ENCODE data around the gene SGO2.

The SGO2 gene

GRCh38 chr2:200506679-200507078 is 19.3 kb upstream of the SGO2 start:
- H3K9me3 ChIP-seq (ENCODE audit: insufficient read depth, low read length), result no peaks in the 10 kb centered on the region
- peaks cover 3% of the 10 kb centered on the region; the same call in 1 of the 2 replicates for H3F3A ChIP-seq (ENCODE audit: insufficient read depth)
- no peaks in the 10 kb centered on the region; the same call in 1 of the 2 replicates for H3K79me2 ChIP-seq (ENCODE audit: insufficient read depth, low read length)
- H3K9me2 ChIP-seq (replicated peaks; ENCODE audit: insufficient read depth, low read length), result no peaks in the 10 kb centered on the region
- no peak overlapping the region for H3K27ac ChIP-seq (ENCODE audit: low read depth, low read length)
- H3K4me3 ChIP-seq (ENCODE audit: insufficient read depth, low read length, poor library complexity, severe bottlenecking), result no peak overlapping the region
- peaks cover 10% of the 10 kb centered on the region; the same call in 1 of the 2 replicates for H3K36me3 ChIP-seq (ENCODE audit: low read length)
- H3K27me3 ChIP-seq (ENCODE audit: low read length), result no peaks in the 10 kb centered on the region
- TF ChIP-seq CTCF (IDR thresholded peaks at IDR 0.05; ENCODE audit: insufficient read depth, low read length, poor library complexity, severe bottlenecking) (no peak), EZH2phosphoT487 (conservative IDR thresholded peaks at IDR 0.05; ENCODE audit: low read length) (no peak)
- H3K4me2 ChIP-seq (ENCODE audit: low read depth, low read length, poor library complexity, severe bottlenecking), result no peak overlapping the region
- no peaks in the 10 kb centered on the region for H4K20me1 ChIP-seq (ENCODE audit: low read depth, low read length)
- H2AFZ ChIP-seq (ENCODE audit: low read depth, low read length, severe bottlenecking), result no peak overlapping the region
- H3K9ac ChIP-seq (ENCODE audit: low read length), result no peak overlapping the region

GRCh38 chr2:200507179-200507578 is 18.8 kb upstream of the SGO2 start:
- no peak overlapping the region for H3K27ac ChIP-seq (ENCODE audit: low read depth, low read length)
- no peaks in the 10 kb centered on the region for H3K9me2 ChIP-seq (replicated peaks; ENCODE audit: insufficient read depth, low read length)
- H3K4me2 ChIP-seq (ENCODE audit: low read depth, low read length, poor library complexity, severe bottlenecking), result no peak overlapping the region
- no peaks in the 10 kb centered on the region for H4K20me1 ChIP-seq (ENCODE audit: low read depth, low read length)
- no peak overlapping the region for H2AFZ ChIP-seq (ENCODE audit: low read depth, low read length, severe bottlenecking)
- H3K79me2 ChIP-seq (ENCODE audit: insufficient read depth, low read length), result no peaks in the 10 kb centered on the region; the same call in 1 of the 2 replicates
- H3K36me3 ChIP-seq (ENCODE audit: low read length), result peaks cover 10% of the 10 kb centered on the region; the same call in 1 of the 2 replicates
- no peak overlapping the region for H3K4me3 ChIP-seq (ENCODE audit: insufficient read depth, low read length, poor library complexity, severe bottlenecking)
- TF ChIP-seq EZH2phosphoT487 (conservative IDR thresholded peaks at IDR 0.05; ENCODE audit: low read length), result no peak
- TF ChIP-seq CTCF (IDR thresholded peaks at IDR 0.05; ENCODE audit: insufficient read depth, low read length, poor library complexity, severe bottlenecking), result no peak
- no peaks in the 10 kb centered on the region for H3K27me3 ChIP-seq (ENCODE audit: low read length)
- H3K9me3 ChIP-seq (ENCODE audit: insufficient read depth, low read length), result no peaks in the 10 kb centered on the region
- peaks cover 3% of the 10 kb centered on the region; the same call in 1 of the 2 replicates for H3F3A ChIP-seq (ENCODE audit: insufficient read depth)
- no peak overlapping the region for H3K9ac ChIP-seq (ENCODE audit: low read length)

- no peaks in the 10 kb centered on the region for H3K27me3 ChIP-seq (ENCODE audit: low read length)
- H3K9ac ChIP-seq (ENCODE audit: low read length), result peak overlapping the region; percentile 77
- H3K36me3 ChIP-seq (ENCODE audit: low read length), result peaks cover 4% of the 10 kb centered on the region; the same call in 1 of the 2 replicates
- peak overlapping the region; percentile 61 for H3K4me3 ChIP-seq (ENCODE audit: insufficient read depth, low read length, poor library complexity, severe bottlenecking)
- no peaks in the 10 kb centered on the region; the same call in 1 of the 2 replicates for H3K79me2 ChIP-seq (ENCODE audit: insufficient read depth, low read length)
- H3K4me2 ChIP-seq (ENCODE audit: low read depth, low read length, poor library complexity, severe bottlenecking), result peak overlapping the region; percentile 80
- peak overlapping the region; percentile 3 for H2AFZ ChIP-seq (ENCODE audit: low read depth, low read length, severe bottlenecking)
- no peaks in the 10 kb centered on the region for H3K9me3 ChIP-seq (ENCODE audit: insufficient read depth, low read length)
- peak overlapping the region; percentile 46 for H3K27ac ChIP-seq (ENCODE audit: low read depth, low read length)
- H3F3A ChIP-seq (ENCODE audit: insufficient read depth), result peaks cover 3% of the 10 kb centered on the region; the same call in 1 of the 2 replicates
- H3K9me2 ChIP-seq (replicated peaks; ENCODE audit: insufficient read depth, low read length), result no peaks in the 10 kb centered on the region
- TF ChIP-seq CTCF (IDR thresholded peaks at IDR 0.05; ENCODE audit: insufficient read depth, low read length, poor library complexity, severe bottlenecking), result no peak
- no peak for TF ChIP-seq EZH2phosphoT487 (conservative IDR thresholded peaks at IDR 0.05; ENCODE audit: low read length)
- no peaks in the 10 kb centered on the region for H4K20me1 ChIP-seq (ENCODE audit: low read depth, low read length)
These were observed 16.8 kb upstream of the SGO2 start for GRCh38 chr2:200509235-200509611.

Measured in SU-DHL-6 (cell line).